Calu3 (cell line): ENCODE results near the gene HM13. TPM values are rescaled to one million over a fixed set of nuclear protein-coding genes. Genes with fewer than 3 reads are reported as not detected.

Experiments used
- BruUV-seq: library from RNA; stranded (reverse); fragments of 400-500 nt; replicated peaks from 2 replicates; lab custom pipeline; 2021; lab: Mats Ljungman, UMichigan
- CTCF ChIA-PET: fragments of 300-600 bp; sonication (Branson Sonifier 250); formaldehyde crosslinking; loops from one replicate; lab custom pipeline; 2022; ENCODE audit warnings: antibody characterized with exemption; lab: Charles Lee
- DNase-seq: peaks from one replicate; pipeline ENCODE4 v3.0.0; 2022
- H3K27ac Mint-ChIP-seq: one replicate; pipeline ENCODE4 v1.8.0; 2022; ENCODE audit warnings: mixed read lengths; ENCODE audit not compliant: unreplicated experiment
- H3K27me3 Mint-ChIP-seq: one replicate; pipeline ENCODE4 v1.8.0; 2022; ENCODE audit warnings: mixed read lengths; ENCODE audit not compliant: unreplicated experiment
- H3K36me3 Mint-ChIP-seq: one replicate; pipeline ENCODE4 v1.8.0; 2022; ENCODE audit warnings: mild to moderate bottlenecking, moderate library complexity, mixed read lengths; ENCODE audit not compliant: insufficient read depth, unreplicated experiment
- H3K4me1 Mint-ChIP-seq: one replicate; pipeline ENCODE4 v1.8.0; 2022; ENCODE audit warnings: mild to moderate bottlenecking, low read depth, mixed read lengths; ENCODE audit not compliant: unreplicated experiment
- H3K4me3 Mint-ChIP-seq: one replicate; pipeline ENCODE4 v1.8.0; 2022; ENCODE audit warnings: mild to moderate bottlenecking, low read depth, moderate library complexity, mixed read lengths; ENCODE audit not compliant: unreplicated experiment
- H3K9me3 Mint-ChIP-seq: one replicate; pipeline ENCODE4 v1.8.0; 2022; ENCODE audit warnings: low read depth, mixed read lengths; ENCODE audit not compliant: unreplicated experiment
- intact Hi-C: fragments of 100-400 bp; cut with micrococcal nuclease; formaldehyde crosslinking; loops from one replicate; pipeline ENCODE4 v1.10.0; 2022; ENCODE audit not compliant: unreplicated experiment
- total RNA-seq: library from RNA; stranded (reverse); gene quantifications from 2 replicates; pipeline ENCODE4 v1.2.3, GENCODE V29; 2022
- TF ChIP-seq, protein P1 (sequence below): fragments of 200-600 bp; IDR thresholded peaks from one replicate; pipeline ENCODE4 v1.8.0; 2022; ENCODE audit warnings: antibody characterized with exemption; ENCODE audit not compliant: unreplicated experiment

The HM13 gene
- total RNA-seq, 1 experiment from 2014 or later: 342 TPM

DNA sequence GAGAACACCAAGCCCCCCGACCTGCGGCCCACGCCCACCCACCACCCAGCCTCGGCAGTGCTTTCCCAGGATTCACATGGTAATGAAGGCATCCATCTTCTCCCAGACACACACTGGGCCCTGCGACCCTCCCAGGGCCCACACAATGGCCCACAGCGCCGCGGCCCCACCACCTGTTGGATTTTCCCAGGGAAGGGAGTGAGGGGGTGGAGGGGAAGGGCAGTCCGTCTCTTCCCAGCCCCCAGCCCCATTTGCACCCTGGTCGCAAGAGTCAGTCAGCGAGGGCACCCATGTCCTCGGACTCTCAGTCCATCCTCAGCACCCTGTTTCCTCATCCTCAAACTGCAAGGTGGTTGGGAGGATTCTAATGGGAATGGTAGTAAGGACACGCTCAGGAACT lies 67.1 kb downstream of the HM13 start:
- H3K27ac Mint-ChIP-seq: no peak overlapping the region
- H3K27me3 Mint-ChIP-seq: no peaks in the 10 kb centered on the region
- H3K4me1 Mint-ChIP-seq: no peaks in the 10 kb centered on the region
- intact Hi-C loops: no loop called here
- DNase-seq: no peak
- TF ChIP-seq, protein P1, sequence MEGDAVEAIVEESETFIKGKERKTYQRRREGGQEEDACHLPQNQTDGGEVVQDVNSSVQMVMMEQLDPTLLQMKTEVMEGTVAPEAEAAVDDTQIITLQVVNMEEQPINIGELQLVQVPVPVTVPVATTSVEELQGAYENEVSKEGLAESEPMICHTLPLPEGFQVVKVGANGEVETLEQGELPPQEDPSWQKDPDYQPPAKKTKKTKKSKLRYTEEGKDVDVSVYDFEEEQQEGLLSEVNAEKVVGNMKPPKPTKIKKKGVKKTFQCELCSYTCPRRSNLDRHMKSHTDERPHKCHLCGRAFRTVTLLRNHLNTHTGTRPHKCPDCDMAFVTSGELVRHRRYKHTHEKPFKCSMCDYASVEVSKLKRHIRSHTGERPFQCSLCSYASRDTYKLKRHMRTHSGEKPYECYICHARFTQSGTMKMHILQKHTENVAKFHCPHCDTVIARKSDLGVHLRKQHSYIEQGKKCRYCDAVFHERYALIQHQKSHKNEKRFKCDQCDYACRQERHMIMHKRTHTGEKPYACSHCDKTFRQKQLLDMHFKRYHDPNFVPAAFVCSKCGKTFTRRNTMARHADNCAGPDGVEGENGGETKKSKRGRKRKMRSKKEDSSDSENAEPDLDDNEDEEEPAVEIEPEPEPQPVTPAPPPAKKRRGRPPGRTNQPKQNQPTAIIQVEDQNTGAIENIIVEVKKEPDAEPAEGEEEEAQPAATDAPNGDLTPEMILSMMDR: no peak
- H3K4me3 Mint-ChIP-seq: no peak overlapping the region
- no peaks in the 10 kb centered on the region for H3K9me3 Mint-ChIP-seq
- H3K36me3 Mint-ChIP-seq: peaks cover 5% of the 10 kb centered on the region
- BruUV-seq: no TSS peak
- CTCF ChIA-PET: no interaction called here

DNA sequence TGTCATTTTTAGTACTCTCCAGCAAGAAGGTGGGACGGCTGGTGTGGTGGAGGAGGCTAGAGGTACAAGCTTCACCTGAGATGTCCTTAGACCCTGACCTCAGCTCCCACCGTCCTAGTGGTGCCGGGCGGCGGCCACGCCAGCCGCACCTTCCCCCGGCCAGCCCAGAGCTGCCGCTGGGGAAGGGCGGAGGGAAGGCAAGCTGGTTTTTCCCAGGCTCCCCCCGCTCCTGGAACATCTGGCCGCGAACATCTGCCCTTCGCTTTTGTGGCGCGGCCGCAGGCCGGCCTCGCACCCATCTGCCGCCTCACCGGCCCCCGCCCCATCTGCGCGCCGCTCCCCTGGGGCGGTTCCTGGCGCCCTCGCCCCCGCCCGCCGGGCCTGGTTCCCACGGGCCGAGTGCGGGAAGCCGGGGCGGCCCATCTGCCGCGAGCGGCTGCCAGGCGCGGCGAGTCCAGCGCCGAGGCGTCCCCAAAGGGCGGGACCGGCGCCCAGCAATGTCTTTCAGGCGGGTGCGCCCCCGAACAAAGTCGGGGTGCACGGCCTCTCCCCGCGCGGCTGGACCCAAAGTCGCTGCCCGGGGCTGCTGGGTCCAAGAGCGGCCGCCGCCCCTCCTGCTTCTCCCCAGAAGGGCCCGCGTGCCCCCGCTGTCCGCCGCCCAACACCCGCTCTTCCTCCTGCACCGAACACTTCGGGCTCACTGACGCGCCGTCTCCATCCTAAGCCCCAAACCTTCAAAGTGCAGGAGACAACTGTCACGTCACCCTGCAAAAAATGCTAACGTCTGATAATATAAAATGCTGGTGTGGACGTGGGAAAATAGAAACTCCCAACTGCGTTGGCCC lies 73.5 kb downstream of the HM13 start:
- intact Hi-C loops: no loop called here
- H3K4me3 Mint-ChIP-seq: peak overlapping the region; percentile 69
- H3K36me3 Mint-ChIP-seq: peaks cover 10% of the 10 kb centered on the region
- no TSS peak for BruUV-seq
- H3K27ac Mint-ChIP-seq: peak overlapping the region; percentile 62
- peaks cover 11% of the 10 kb centered on the region for H3K4me1 Mint-ChIP-seq
- TF ChIP-seq, protein P1: peak; percentile 13
- H3K27me3 Mint-ChIP-seq: no peaks in the 10 kb centered on the region
- no peaks in the 10 kb centered on the region for H3K9me3 Mint-ChIP-seq
- no peak for DNase-seq
- CTCF ChIA-PET: interaction anchor here (0.6 to 1.3 kb wide), 4 partner anchors 15 to 128 kb away, joined by 3 to 5 read pairs (median 4); no protein-coding TSS in a partner anchor

DNA sequence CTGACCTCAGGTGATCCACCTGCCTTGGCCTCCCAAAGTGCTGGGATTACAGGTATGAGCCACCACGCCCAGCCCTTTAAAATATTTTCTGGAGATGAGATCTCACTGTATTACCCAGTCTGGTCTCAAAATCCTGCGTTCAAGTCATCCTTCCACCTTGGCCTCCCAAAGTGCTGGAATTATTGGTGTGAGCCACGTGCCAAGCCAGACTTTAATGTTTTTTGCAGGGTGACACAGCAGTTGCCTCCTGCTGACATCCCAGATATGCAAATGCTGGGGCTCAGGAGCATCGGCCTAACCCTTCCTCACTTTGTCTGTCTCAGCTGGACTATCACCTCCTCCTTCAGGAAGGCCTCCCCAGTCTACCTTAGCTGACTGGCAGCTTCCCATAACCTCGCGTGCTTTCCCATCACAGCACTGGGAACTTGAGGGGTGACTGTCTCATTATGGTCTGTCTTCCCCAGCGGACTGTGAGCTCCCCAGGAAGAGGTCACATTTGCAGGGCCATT lies 76.5 kb downstream of the HM13 start:
- TF ChIP-seq, protein P1: no peak
- no peak overlapping the region for H3K27ac Mint-ChIP-seq

DNA sequence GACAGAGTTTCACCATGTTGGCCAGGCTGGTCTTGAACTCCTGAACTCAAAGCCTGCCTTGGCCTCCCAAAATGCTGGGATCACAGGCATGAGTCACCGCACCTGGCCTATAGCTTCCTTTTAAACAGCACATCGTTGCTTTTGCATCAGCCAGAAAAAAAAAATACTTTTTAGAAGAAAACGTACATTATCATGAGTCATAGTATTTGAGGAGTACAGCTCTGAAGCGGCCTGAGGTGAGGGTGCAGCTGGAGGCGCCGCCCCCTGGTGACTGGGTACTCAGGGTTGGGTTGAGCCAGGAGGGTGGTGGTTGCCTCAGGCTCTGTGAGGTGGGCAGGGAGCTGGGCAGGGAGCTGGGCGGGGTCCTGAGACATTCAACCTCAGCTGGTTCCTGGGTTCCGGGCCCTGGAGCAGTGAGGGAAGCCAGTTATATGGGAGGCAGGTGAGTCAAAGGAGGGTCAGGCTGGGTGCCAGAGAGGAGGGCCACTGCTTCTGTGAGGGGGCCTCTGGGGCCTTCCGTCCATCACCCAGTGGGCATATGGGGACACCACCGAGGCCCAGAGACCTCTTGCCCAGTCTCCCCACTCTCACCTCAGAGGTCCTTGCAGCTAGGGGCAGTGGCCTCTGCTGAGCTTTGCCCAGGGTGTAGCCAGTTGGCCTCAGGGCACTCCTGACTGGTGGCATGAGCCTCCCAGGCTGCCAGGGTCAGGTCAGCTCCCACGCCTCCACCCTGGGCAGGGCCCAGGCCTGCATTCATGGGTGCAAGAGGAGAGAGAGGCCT lies 79.2 kb downstream of the HM13 start:
- H3K36me3 Mint-ChIP-seq: peaks cover 36% of the 10 kb centered on the region
- DNase-seq: peak; percentile 100
- BruUV-seq: no TSS peak
- peaks cover 52% of the 10 kb centered on the region for H3K4me1 Mint-ChIP-seq
- TF ChIP-seq, protein P1: peak; percentile 30
- intact Hi-C loops: loop anchor here (1.0 to 2.0 kb wide), 3 partner anchors 15 to 33 kb away; no protein-coding TSS in a partner anchor
- no peaks in the 10 kb centered on the region for H3K9me3 Mint-ChIP-seq
- peak overlapping the region; percentile 75 for H3K4me3 Mint-ChIP-seq
- CTCF ChIA-PET: interaction anchor here (0.6 to 2.1 kb wide), 12 partner anchors 8 to 145 kb away, joined by 3 to 57 read pairs (median 18); partner anchors contain the start of gene ID1
- H3K27ac Mint-ChIP-seq: peak overlapping the region; percentile 80
- no peaks in the 10 kb centered on the region for H3K27me3 Mint-ChIP-seq

More for the DNA sequence above, 76.5 kb downstream of the HM13 start:
- no peak for DNase-seq
- Mint-ChIP-seq H3K9me3 (no peaks in the 10 kb centered on the region), H3K4me3 (no peak overlapping the region), H3K27me3 (no peaks in the 10 kb centered on the region), H3K4me1 (peaks cover 40% of the 10 kb centered on the region), H3K36me3 (peaks cover 36% of the 10 kb centered on the region)
- intact Hi-C loops: no loop called here
- CTCF ChIA-PET: interaction anchor here (0.9 to 1.7 kb wide), 5 partner anchors 12 to 23 kb away, joined by 3 to 15 read pairs (median 4); partner anchors contain the start of gene ID1
- no TSS peak for BruUV-seq
